Stimulated activated CD4-positive, alpha-beta T cell treated with anti-CD3 and anti-CD28 coated beads, Interleukin-15, amount 100 ng/mL, for 48 hours (primary cell): Measurements from ENCODE around the gene GHRHR.

ENCODE experiments used
- DNase-seq, 2 donors: peaks; one replicate each; pipeline ENCODE4 v3.0.0-alpha.2; 2020; ENCODE audit warnings: low read depth in 2 of 2

GHRHR gene

DNA sequence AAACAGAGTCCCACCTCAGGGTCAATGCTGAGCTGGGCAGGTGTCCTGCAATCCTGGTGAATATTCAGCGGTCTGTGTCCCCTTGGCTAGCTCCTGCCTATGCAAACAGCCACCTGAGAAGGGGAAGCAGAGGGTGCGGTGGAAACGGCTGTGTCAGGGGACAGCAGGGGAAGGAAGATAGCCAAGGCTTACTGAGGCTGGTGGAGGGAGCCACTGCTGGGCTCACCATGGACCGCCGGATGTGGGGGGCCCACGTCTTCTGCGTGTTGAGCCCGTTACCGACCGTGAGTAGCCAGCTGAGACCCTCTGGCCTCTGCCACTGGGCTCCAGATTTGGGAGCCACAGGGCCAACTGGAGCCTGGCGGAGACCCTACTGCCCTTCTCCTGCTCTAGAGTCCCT is at the start of gene GHRHR:
TSS of gene GHRHR (plus strand) at position 112 of the 400 bp plus-strand sequence. CDS start at position 228, 116 bp downstream.
- no peak for DNase-seq

GRCh38 chr7:30914596-30914995 is 49.2 kb upstream of the GHRHR start:
- no peak for DNase-seq

DNA sequence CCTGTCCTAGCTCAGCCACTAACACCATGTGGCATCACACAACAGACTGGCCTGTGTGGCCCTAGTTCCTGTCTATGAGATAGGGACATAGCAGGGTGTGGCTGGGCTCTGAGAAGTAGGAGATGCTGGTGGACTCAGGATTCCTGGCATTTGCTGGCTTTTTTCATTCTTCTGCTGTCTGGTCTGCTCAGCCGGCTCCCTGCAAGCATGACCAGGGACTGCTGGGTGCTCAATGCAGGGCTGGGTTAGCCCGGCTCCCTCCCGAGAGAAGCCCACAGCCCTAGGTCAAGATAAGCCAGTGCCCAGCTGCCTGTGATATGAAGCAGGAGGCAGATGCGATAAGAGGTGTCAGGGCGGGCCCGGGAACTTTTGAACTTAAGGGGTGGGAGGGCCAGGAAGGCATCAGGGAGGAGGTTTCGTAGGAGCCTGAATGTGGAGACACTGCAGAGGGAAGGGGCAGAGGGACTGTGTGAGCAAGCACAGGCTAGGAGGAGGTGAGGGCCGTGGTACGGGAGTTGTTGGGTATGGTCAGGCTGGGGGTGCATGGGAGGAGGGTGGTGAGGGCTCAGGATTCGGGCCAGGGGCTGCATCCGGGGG is 48.6 kb upstream of the GHRHR start:
- no peak for DNase-seq

GRCh38 chr7:30915751-30916150 is 48.0 kb upstream of the GHRHR start:
- DNase-seq = no peak

DNA sequence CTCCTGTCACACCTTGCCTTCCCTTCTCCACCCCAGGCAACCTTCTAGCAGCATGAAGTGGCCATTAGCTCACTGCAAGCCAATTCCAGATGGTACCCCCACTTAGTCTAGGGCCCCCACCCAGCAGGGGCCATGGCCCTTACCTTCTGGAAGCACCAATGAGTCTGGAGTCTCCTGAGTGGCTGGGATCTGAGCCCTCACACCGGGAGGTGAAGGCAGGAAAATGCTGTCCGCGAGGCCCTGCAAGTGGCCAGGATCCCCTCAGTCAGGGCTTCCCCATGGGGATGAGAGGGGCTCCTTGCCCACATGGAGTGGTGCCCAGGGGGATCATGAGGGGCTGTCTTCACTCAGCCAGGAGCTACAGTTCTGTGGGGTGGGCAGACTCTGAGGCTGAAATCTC is 47.5 kb upstream of the GHRHR start:
- DNase-seq = no peak

GRCh38 chr7:30916767-30917166 is 47.0 kb upstream of the GHRHR start:
- no peak for DNase-seq

- no peak for DNase-seq
These were observed 46.4 kb upstream of the GHRHR start for GRCh38 chr7:30917216-30917893.

DNA sequence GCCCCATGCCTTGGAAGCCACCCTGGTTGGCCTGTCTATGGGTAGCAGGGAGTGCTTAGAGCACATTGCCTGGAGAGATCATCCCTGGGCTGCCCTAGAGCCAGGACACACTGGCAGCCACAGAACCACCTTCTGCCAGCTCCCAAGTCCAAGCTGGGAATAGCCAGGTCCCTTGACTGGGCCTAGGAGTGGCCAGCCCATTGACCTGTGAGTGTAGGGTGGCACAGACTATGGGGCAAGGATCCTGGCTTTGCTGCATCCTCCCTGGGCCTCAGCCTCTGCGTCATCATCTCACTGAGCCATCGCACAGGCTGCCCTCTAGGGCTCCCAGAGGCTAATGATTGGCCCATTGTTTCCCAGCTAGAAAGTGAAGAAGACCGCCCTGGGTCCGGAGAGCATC is 45.1 kb upstream of the GHRHR start:
- no peak for DNase-seq

DNA sequence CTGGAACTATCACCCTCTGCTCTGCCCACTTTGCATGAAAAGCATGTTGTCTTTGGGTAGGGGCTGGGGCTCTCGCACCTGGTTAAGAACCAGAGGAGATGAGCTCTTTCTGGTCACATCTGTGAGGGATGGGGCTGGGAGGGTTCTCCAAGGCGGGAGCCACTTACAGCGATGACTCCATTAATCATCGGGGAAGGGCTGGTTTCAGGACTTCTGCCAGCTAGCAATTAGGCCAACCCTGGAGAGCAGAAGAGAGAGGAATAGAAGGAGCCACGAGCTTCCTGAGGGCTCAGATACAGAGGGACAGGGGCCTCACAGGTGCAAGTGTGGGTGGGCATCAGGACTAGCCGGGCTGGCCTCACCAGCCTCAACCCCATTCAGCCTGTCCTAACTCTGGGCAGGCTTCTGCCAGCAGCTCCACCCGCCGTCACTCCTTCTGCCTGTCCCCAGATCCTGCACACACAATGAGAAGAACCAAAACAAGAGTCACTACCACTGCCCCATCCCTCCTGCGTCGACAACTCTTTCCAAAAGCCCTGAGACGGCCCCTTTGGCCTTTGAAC is 43.7 kb upstream of the GHRHR start:
- DNase-seq = no peak

GRCh38 chr7:30920584-30921539 is 42.9 kb upstream of the GHRHR start:
- no peak for DNase-seq

GRCh38 chr7:30921540-30922401 is 42.0 kb upstream of the GHRHR start:
- no peak for DNase-seq

DNA sequence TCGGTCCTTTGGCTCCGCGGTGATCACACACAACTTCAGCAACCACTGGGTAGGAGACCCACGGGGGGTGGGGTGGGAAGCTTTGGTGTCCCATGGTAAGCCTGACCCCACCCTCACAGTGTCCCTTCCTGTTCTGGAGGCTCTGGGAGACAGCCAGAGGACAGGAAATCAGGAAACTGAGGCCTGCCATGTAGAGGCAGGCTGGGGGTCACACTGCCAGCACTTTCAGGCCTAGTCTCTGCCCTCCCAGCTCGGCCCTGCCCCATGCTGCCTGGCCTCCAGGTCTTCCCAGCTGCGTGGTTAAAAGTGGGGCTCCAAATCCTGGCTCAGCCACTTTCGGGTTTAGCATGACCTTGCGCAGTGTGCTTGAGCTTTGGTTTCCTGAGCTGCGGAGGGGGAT is 41.2 kb upstream of the GHRHR start:
- no peak for DNase-seq

- DNase-seq = no peak
These were observed 40.6 kb upstream of the GHRHR start for GRCh38 chr7:30923009-30923773.

- no peak for DNase-seq
These were observed 39.9 kb upstream of the GHRHR start for GRCh38 chr7:30923774-30924413.

GRCh38 chr7:30924624-30925023 is 39.1 kb upstream of the GHRHR start:
- no peak for DNase-seq

GRCh38 chr7:30925117-30925516 is 38.6 kb upstream of the GHRHR start:
- no peak for DNase-seq

- DNase-seq = no peak
These were observed 37.8 kb upstream of the GHRHR start for GRCh38 chr7:30925913-30926312.

DNA sequence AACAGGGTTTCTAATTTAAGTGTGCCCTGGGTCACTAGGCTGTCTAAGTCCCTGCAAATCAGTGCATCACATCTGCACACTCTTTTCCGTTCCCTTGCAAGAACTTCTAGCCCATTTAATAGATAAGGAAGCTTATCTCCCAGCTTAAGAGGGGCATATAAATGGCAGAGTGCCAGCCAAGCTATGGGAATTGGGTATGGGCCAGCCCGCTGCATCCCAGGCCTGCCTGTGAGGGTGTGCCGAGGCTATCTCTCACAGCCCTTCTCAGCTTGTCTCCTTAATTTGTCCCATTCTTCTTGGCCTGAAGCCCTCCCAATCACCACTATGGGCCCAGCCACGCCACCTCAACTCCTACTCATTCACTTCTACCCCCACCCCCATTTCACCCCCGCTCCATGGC is 37.4 kb upstream of the GHRHR start:
- DNase-seq = no peak

DNA sequence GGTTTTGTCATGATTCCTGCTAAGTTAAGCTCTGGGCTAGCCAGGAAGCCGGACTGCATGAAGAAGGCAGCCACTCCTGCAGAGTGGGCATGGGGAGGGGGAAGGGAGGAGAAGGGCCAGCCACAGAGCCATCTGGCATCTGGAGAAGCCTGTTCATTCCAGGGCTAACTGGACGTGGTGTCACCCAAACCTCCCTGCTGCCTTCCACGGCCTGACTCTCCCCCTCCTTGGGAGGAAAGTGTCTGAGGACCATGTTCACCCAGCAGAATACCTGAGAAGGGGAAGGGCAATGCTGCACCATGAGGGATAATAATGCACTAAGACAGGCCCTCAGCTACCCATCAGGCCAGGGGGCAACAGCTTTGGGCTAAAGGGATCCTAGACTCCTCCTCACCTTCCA is 36.7 kb upstream of the GHRHR start:
- DNase-seq = no peak

DNA sequence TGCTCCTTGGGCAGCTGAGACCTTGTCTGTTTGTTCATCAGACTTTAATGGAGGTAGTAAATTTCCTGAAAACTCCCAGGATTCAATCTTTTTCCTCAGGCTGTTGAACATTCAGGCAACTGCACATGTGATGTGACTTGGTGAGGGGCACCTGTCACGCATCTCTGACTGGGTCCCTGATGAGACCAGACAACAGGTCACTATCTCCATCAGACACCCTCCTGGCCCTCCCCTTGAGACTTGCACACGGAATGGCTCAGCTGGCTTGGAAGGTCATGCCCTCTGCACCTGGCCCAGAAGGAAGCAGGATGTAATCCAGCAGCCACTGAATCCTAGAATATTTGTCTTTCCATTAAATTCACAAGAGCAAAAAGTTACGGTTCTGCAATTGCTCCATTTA is 36.2 kb upstream of the GHRHR start:
- no peak for DNase-seq
